ENCODE results near the gene TSC2.

Gene TSC2

GRCh38 chr16:2028146-2028545, 19.6 kb upstream of the TSC2 start:
- ChIA-PET POLR2A (interaction anchor here (0.6 to 1.8 kb wide), 3 partner anchors 44 to 127 kb away, joined by 3 to 11 read pairs (median 5); partner anchors contain the start of genes GFER, RPS2 and TRAF7), CTCF (interaction anchor here (1.0 to 3.1 kb wide), 2 partner anchors 28 to 113 kb away, joined by 6 to 13 read pairs; no protein-coding TSS in a partner anchor)
- H3K4me3 ChIP-seq (ENCODE audit: low read depth, low read length) = peak overlapping the region; percentile 83
- TF ChIP-seq, protein P1, sequence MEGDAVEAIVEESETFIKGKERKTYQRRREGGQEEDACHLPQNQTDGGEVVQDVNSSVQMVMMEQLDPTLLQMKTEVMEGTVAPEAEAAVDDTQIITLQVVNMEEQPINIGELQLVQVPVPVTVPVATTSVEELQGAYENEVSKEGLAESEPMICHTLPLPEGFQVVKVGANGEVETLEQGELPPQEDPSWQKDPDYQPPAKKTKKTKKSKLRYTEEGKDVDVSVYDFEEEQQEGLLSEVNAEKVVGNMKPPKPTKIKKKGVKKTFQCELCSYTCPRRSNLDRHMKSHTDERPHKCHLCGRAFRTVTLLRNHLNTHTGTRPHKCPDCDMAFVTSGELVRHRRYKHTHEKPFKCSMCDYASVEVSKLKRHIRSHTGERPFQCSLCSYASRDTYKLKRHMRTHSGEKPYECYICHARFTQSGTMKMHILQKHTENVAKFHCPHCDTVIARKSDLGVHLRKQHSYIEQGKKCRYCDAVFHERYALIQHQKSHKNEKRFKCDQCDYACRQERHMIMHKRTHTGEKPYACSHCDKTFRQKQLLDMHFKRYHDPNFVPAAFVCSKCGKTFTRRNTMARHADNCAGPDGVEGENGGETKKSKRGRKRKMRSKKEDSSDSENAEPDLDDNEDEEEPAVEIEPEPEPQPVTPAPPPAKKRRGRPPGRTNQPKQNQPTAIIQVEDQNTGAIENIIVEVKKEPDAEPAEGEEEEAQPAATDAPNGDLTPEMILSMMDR (IDR thresholded peaks at IDR 0.05; ENCODE audit: insufficient read depth, low read length, missing control alignments) = no peak
- DNase-seq (ENCODE audit: low read depth, low spot score) = no peak

DNA sequence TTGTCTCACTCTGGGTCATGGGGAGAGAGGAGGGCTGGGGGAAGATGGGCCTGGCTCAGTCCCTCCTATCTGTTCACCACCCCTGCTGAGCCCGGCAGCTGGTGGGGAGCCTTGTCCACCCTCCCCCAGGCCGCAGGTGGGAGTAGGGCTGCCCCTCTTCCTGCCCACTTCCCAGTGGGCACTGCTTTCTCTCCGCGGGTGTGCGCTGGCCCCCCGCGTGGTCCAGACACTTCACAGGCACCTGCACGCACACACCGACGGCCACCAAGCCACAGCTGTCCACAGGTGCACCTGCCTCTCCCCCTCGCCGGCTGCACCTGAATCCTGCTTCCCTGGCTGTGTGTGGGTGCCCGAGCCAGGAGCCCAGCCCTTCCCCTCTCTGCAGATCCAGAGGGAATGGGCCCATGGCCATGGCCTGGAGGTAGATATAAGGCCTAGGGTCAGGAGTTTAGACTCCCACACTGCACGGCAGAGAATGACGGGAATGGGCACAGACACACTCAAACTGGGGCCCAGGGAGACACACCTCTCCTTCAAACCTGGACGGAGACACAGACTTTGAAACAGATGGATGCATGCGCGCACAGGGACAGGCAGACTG, 19.1 kb upstream of the TSC2 start:
- peak overlapping the region; percentile 83 for H3K4me3 ChIP-seq (ENCODE audit: low read depth, low read length)
- TF ChIP-seq, protein P1 (IDR thresholded peaks at IDR 0.05; ENCODE audit: insufficient read depth, low read length, missing control alignments) = no peak
- no peak for DNase-seq (ENCODE audit: low read depth, low spot score)
- ChIA-PET CTCF (interaction anchor here (1.7 to 3.1 kb wide), 2 partner anchors 25 to 28 kb away, joined by 4 to 13 read pairs; no protein-coding TSS in a partner anchor), POLR2A (interaction anchor here (0.6 kb wide), 1 partner anchor 45 kb away, joined by 3 read pairs; the partner anchor contains the start of gene GFER)

DNA sequence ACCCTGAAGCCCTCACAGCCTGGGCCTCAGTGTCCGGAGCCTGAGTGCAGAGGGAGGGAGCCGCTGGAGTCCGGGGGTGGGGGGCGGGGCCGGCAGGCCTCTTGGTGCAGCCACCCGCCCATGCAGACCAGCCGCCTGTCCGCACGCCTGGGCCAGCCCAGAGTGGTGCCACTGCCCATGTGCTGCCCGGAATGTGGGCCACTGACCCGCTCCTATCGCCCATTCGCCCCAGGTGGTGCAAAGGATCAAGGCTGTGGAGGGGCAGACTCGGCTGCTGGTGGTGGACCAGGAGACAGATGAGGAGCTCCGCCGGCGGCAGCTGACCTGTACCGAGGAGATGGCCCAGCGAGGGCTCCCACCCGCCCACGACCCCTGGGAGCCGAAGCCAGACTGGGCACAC, 18.4 kb upstream of the TSC2 start:
- TF ChIP-seq, protein P1 (IDR thresholded peaks at IDR 0.05; ENCODE audit: insufficient read depth, low read length, missing control alignments) = no peak
- ChIA-PET POLR2A (no interaction called here), CTCF (interaction anchor here (1.7 to 3.7 kb wide), 2 partner anchors 26 to 111 kb away, joined by 4 to 17 read pairs; no protein-coding TSS in a partner anchor)

GRCh38 chr16:2030036-2030435, 17.7 kb upstream of the TSC2 start:
- TF ChIP-seq, protein P1 (IDR thresholded peaks at IDR 0.05; ENCODE audit: insufficient read depth, low read length, missing control alignments) = no peak
- no peak overlapping the region for H3K4me3 ChIP-seq (ENCODE audit: low read depth, low read length)
- POLR2A ChIA-PET = no interaction called here
- no peak for DNase-seq (ENCODE audit: low read depth, low spot score)
- CTCF ChIA-PET = interaction anchor here (1.0 to 3.7 kb wide), 3 partner anchors 26 to 110 kb away, joined by 3 to 17 read pairs (median 4); no protein-coding TSS in a partner anchor

More for the DNA sequence above, 18.4 kb upstream of the TSC2 start:
- no peak for DNase-seq (ENCODE audit: low read depth, low spot score)
- no peak overlapping the region for H3K4me3 ChIP-seq (ENCODE audit: low read depth, low read length)

GRCh38 chr16:2031081-2031577, 16.7 kb upstream of the TSC2 start:
- TF ChIP-seq, protein P1 (IDR thresholded peaks at IDR 0.05; ENCODE audit: insufficient read depth, low read length, missing control alignments) = no peak
- ChIA-PET POLR2A (no interaction called here), CTCF (interaction anchor here (0.6 to 3.7 kb wide), 4 partner anchors 28 to 111 kb away, joined by 3 to 17 read pairs (median 4); no protein-coding TSS in a partner anchor)
- no peak for DNase-seq (ENCODE audit: low read depth, low spot score)
- H3K4me3 ChIP-seq (ENCODE audit: low read depth, low read length) = no peak overlapping the region
